Fibroblast of skin of left biceps (primary cell): ENCODE results near the gene USP19.
A peak's percentile ranks its signal among the peaks of the same experiment; 100 is the strongest.

ENCODE experiments used
- DNase-seq, 2 experiments: peaks; one replicate each; pipeline ENCODE4 v3.0.0-alpha.2; 2013; ENCODE audit warnings: low read depth in 2 of 2

The USP19 gene

DNA sequence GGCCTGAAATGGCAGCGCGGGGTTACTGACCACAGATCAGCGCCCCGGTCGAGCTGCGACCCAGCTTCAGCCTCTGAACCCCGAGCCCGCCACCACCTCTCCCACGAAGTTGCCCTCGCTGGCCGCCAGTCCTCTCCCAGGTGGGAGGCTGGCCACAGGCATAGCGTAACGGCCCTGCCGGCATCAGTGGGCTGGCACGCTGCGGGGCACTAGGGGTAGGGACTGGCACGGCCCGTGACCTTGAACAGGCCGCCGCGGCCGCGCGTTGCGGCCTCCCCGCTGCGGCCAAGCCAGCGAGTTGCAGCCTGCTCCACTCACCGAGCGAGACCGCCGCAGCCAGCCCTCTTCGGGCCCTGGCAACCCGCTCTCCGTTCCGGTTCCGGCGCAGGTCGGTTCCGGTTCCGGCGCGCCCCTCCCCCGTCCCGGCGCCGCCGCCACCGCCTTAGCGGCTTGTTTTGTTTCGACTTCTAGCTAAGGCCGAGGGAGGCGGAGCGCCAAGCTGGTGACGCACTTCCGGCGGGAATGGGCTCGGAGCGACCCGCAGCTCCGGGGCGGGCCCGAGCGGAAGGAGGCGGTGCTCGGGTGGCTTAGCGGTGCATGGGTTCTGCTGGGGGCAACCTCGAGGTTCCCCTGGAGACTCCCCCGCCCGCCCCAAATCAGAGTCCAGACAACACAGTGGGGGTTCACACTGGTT is at the start of gene USP19:
Gene USP19 (minus strand): TSS at position 386 of the 694 bp plus-strand sequence. CDS start 1,678 bp downstream, outside the sequence.
- peak; percentile 77 to 79 for DNase-seq

DNA sequence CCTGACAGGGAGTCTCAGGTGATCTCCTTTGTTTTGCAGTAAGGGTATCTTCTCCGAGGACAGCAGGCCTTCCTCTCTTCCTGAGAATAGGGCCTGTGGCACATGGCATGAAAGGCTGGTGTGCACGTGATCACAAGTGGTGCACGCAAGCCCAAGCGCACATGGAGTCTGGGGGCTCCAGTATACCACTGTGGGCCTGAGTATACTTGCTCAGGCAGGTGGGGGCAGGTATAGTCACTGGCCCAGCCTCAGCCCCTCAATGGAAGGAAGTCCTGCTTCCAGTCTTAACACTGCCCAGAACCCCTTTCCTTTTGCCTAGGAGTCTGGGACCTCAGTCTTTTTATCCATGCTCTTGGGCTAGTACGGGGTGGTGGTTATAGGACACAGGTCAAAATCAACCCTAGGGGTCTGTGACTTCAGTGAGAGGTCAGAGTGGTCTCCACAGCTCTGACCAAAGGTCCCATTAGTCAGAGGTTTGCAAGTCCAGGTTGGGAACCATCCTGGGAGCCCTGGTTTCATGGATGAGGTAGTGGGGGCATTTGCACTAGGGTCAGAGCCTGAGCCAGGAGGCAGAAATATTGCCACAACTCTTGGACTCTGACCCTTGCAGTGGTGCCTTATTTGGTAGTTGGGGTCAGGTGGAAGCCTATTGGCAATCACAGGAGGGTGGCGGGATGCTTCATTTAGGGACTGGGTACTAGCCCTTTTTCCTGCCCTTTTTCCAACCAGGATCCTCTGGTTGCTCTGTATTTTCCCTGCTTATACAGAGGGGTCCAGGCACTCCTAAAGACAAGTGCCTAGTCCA is 46.3 kb upstream of the USP19 start:
- no peak for DNase-seq

- DNase-seq: peak; percentile 29 to 33
These were observed 45.4 kb upstream of the USP19 start, which contains the start of gene CCDC71 for GRCh38 chr3:49165771-49166751. CCDC71 (minus strand) TSS chr3:49166331; CDS start chr3:49164208, 2,123 bp downstream.

DNA sequence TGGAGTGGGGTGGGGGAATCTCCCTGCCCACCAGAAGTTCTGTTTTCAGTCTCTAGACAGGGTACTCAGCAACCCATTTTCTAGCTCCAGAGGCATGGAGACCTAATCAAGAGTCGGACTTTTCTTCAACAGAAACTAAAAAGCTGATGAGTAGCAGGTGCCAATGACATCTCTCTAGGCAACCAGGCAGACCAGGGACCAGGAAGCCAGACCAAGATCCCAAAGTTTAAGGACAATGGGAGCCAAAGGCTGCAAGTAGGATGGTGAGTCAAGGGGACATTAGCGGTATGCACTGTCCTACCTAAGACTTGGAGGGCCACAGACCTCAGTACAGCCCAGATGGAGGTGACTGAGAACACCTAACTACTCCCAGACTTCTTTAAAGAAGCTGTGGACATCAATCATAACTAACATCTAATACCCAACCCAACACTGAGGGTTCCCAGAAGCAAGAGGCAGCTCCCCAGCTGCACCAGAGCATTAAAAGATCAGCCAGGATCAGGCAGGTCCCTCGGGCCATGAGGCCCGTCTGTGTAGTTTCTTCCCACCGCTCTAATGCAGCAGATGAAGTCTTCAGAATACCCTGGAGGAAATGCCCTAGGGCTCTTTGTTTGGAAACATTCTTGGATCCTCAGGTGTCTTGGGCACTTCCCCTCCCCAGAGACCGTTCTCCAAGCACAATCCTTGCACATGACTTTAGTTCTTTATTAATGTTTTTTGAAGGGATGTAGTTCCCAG is 44.5 kb upstream of the USP19 start:
- DNase-seq: no peak

GRCh38 chr3:49163609-49164008 is 43.0 kb upstream of the USP19 start:
- no peak for DNase-seq

DNA sequence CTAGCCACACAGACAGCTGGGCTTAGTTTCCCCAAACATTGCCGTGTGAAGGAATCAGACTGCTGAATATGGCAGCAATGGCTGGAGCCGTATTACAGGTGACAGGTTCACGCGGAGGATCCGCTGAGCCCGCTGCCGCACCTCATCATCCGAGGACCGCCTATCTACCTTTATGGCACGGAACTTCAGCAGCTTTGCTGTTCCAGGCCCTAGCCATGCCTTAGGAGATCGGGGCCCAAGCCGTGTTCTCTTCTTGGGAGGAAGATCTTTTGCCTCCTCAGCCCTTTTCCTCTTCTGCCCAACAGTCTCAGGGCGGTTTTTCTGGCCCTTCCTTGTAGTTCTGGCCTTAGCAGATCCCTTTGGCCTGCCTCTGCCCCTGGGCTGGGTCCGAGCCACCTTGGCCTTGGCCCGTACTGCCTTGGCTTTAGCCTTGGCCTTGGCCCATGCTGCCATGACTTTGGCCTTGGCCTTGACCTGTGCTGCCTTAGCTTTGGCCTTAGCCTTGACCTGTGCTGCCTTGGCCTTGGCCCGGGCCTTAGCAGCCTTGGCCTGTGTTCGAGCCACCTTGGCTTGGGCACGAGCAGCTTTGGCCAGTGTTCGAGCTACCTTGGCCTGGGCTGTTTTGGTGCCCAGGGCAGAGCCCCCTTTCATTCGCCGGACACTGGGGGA is 42.3 kb upstream of the USP19 start:
- no peak for DNase-seq

DNA sequence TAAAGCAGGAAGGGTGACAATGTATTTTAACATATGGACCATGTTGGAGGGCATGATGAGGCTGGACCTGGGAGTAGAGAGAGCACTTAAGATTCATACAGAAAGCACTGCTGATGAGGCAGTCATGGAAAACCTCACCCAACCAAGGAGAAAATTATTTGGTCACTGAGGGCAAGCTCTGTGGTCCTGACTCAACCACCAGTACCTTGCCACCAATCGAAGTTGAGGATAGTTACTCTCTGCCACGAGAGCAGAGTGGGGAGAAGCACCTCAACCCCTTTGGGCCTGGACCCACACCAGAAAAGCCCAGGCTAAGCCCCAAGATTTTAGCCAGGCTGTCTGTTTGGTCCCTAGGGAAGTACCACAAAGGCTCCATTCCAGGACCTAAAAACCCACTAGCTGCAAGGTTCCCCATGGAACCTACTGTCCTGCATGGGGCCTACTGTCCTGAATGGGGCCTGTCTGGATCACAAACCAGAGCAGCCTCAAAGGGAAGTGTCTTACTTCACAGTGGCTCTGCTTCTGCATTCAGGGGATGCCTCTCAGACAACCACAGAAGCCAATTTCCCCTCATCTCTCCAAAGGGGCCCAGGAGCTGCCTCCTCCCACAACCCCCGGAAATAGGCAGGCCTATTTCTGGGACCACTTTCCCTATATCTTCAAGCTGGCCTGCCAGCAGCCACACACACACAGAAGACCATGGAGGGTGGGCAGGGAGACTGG is 41.3 kb upstream of the USP19 start:
- no peak for DNase-seq

DNA sequence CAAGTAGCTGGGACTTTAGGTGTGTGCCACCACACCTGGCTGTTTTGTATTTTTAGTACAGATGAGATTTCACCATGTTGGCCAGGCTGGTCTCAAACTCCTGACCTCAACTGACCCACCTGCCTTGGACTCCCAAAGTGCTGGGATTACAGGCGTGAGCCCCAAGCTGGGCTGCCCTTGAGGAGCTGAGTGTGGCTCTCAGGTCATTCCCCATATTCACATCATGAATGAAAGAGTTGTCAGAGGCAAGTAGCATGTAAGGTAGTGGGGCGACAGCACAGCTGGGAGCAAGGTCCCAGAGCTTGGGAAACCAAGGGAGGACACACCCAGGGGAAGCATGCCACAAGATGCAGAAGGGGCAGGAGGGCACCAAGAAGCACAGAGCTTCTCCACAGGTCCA is 40.6 kb upstream of the USP19 start:
- no peak for DNase-seq

- no peak for DNase-seq
These were observed 38.2 kb upstream of the USP19 start for GRCh38 chr3:49158792-49159191.

GRCh38 chr3:49158103-49158709 is 37.6 kb upstream of the USP19 start:
- no peak for DNase-seq

DNA sequence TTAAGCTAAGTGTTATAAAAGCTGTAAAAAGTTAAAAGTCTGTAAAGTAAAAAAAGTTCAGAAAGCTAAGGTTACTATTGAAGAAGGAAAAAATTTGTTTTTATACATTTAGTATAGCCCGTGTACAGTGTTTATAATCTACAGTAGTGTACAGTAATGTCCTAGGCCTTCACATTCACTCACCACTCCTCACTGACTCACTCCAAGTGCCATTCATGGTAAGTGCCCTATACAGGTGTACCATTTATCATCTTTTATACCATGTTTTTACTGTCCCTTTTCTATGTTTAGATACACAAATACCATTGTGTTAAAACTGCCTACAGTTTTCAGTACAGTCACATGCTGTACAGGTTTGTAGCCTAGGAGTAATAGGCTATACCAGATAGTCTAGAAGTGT is 36.7 kb upstream of the USP19 start:
- DNase-seq: no peak

- no peak for DNase-seq
These were observed 32.8 kb upstream of the USP19 start for GRCh38 chr3:49153349-49153912.

- DNase-seq: no peak
These were observed 31.0 kb upstream of the USP19 start for GRCh38 chr3:49151610-49152009.

DNA sequence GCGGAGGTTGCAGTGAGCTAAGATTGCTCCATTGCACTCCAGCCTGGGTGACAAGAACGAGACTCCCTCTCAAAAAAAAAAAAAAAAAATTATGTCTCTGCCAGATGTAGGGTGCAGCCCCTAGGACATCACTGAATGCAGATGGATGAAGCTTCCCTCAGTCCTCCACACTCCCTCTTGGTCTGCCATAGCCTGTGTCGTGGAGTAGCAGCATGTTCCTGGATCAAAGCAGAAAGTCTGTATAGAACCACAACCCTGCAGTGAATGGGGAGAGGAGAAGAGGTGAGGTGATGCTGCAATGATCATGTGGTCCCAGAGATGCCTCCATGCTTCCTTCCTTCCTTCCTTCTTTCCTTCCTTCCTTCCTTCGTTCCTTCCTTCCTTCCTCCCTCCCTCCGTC is 27.5 kb upstream of the USP19 start:
- no peak for DNase-seq

DNA sequence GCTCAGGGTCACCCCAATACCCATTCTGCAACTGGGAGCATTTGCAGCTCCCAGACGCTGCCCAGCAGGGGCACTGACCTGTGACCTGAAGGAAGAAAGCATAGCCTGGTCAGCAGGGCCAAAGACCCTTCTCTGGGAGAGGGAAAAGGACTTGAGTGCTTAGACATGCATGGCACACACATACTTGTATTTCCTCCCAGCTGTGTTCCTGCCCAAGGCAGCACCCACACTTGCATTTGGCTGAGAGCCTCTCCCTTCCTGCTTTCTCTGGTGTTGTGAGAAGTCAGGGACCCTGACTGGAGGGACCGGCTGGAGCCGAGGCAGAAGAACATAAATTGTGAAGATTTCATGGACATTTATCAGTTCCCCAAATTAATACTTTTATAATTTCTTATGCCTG is 19.5 kb upstream of the USP19 start:
- no peak for DNase-seq

- no peak for DNase-seq
These were observed 14.9 kb upstream of the USP19 start for GRCh38 chr3:49135499-49135898.

DNA sequence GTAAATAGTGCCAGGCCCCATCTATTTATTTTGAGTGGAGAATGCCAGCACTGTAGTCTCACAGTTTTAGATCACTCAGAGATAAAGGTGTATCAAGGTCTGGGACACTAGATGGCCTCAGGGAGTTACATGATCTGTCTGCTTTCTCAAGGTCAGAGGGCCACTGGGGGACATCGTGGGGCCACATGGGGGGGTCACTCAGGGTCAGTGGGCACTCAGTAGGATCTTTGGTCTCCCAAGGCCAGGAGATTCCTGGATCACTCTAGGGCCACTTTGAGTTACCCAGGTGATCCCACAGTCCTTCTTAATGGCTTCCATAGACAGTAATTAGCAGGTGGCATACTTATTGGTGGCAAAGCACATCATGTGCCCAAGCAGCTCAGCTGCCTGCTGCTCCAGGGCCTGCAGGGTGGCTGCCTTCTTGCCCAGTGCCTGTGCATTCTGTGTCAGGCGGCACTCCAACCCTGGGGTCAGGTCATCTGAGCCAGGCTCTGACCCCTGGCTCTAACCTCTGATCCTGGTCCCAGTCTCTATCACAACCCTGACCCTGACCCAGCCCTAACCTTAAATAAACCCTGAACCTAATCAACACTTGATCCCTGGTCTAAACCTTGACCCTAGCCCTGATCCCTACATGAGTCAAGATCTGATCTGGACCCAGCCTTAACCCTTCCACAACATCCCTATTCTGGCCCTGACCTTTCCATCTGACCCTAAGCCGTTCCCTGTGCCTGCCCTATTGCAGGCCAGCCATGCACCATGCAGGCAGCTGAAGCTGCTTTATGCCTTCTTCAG is 14.0 kb upstream of the USP19 start:
- DNase-seq: no peak

DNA sequence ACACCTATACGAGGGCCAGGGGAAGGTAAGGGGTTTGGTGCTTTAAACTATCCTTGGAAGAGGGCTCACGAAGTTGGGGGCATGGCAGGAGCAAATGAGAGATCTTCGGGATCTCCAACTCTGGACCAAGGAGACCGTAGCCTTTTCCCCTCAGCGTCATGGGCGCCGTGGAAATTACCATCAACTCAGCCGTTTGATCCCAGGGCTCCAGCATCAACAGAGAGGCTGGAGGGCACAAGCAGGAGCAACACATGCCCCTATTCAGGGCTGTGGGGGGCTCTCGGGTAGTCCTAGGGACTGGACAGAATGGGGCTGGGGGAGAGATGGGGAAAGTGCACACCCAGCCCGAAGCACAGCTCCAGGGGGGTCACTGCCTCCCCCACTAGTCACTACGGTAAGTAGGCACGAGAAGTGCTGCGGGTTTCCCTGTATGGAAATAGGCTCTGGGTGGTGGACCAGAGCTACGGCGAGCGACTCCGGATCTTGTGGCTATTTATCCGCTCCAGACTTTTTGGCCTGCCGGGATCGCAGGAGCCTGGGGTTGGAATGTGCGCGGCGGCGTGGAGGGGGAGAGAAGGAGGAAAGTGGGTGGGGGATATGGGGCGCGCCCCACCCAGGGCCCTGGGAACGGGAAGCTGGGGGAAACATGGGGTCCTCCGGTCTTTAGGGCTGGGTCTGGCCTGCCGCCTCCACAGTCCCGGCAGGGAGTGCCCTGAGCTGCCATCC is 12.8 kb upstream of the USP19 start:
- DNase-seq: peak; percentile 76 to 84
